ENCODE results near the gene SLC18B1.
"Not testable (repeated sequence)": the region's sequence is repeated elsewhere in the genome, so short reads cannot be mapped to it uniquely, and the experiment has no call there.

The SLC18B1 gene

DNA sequence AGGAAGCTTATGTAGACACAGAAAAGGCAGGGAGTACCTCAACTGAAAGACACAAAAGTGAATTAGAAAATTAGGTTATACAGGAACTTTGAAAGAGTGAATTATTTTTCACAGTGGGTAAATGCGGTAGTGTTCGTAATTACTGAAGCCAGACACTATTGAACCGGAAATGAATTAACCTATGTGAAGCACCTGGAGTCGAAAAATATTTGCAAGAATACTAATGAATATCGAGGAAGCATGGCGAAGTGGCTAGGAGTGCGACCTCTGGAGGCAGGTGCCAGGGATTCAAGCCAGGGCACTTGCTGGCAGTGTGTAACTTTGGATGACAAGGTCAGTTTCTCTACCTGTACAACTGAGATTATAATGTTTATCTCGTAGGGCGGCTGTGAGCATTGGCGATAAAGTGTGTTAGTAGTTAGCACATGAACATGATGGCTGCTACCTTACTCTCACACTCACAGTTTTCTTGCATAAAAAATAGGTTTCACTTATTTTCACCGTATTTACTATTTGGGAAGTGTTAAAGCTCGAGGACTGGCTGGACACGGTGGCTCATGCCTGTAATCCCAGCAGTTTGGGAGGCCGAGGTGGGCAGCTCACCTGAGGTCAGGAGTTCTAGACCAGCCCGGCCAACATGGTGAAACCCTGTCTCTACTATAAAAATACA, 567 bp upstream of the SLC18B1 start:
- peak; percentile 88 for DNase-seq (ENCODE audit: low spot score)

DNA sequence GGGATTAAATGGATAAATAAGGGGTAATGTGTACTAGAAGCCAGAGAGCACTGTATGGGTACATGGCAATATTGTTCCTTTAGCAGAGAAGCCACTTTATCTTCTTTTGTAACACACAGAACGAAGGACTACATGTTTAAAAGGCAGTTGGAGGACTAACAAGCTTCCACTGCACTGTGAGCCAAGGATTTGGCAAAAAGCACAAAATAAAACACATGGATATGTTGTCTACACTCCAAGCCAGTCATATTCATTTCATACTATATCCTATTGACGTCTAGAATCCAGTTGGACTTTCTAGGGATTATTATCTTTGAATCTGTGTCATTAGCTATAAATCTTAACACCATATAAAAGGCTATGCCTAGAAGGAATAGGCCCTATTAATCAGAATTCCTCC, 3.0 kb downstream of the SLC18B1 start:
- DNase-seq (ENCODE audit: low spot score) = no peak

DNA sequence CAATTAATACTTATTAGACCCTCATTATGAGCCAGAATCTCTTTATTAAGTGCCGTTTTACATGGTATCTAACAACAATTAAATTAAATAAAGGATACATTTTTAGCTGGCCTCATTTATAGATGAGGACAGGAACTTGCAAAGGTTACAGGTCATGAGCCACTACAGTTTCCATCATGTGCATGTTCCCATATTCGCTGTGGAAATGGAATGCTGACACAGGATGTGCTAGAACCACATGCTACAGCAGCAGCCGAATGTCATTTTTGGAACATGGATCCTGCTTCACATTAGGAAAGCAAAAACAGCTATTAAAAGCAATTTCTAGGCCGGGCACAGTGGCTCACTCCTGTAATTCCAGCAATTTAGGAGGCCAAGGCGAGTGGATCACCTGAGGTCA, 5.9 kb downstream of the SLC18B1 start:
- DNase-seq (ENCODE audit: low spot score) = no peak

DNA sequence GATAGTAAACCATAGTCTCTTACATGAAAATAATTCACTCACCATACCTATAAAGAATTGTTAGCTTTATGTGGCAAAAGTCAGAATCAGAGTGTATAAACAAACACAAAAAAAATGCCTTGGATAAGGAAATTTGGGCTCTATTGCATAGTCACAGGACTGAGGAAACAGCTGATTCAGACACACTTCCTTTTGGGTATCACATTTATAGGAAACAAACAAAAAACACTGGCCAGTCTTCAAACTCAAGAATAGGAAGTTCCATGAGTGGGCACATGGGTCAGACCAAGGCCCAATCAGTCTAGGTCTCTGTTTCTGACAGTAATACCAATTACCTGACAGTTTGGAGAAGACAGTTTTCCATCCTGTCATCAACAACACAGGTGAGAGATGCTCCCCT, 8.0 kb downstream of the SLC18B1 start:
- DNase-seq (ENCODE audit: low spot score) = no peak

DNA sequence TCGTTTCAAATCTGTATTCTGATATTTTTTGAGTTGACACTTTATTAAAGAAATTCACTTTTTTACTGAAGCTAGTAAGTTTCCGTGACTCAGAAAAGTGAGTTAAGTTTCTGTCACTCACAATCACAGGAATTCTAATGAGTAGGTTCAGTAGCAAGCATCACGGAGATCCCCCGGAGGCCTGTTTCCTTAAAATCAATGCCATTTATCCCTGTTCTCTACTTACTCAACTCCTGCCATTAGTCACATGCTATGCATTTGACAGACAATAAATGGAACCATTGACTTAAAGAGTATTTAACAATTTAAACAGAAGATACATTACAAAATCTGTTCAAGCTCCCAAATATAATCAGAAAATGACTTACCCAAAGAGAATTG, 9.1 kb downstream of the SLC18B1 start:
- no peak for DNase-seq (ENCODE audit: low spot score)

DNA sequence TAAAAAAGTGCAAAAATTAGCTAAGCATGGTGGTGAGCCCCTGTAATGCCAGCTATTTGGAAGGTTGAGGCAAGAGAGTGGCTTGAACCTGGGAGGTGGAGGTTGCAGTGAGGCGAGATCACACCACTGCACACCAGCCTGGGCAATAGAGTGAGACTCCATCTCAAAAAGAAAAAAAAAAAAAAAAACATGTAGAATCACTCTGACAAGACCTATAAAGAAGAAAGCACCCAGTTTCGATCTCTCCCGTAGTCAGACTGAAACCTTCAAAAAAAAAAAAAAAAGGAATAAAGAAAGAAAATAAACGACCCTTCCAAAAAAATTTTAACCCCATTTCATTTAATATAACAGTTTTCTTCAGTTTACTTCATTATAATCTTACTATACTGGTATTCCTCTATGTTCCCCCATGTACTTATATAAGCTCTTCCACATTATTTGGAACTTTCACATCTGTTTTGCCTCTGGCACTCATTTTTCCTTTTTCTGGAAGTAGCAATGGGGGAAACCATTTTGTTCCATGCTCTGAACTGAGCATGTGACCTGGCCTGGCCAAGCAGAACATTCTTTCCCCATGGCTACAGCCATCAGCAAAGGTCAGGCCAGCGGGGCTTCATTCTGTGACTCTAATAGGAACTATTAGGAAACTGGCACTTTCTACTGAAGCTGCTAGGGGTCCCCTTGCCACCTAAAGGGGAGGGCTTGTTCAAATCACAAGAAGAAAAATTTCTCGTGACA, 9.6 kb downstream of the SLC18B1 start:
- DNase-seq (ENCODE audit: low spot score) = no peak

DNA sequence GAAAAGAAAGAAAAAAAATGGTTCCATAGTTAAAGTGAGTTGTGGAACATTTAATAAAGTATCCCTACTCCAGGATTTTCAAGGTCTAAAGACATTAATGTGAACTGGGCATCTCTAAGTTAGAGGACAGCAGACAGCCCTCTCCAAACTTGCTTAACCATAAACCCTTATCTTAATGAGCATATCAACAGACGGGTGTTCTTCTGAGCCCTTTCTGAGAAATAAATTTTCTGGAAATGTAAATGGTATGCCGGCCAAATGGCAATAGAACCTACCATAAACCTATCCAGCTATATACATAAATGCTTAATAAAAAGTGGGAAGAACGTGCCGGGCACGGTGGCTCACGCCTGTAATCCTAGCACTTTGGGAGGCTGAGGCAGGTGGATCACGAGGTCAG, 12.5 kb downstream of the SLC18B1 start:
- no peak for DNase-seq (ENCODE audit: low spot score)

DNA sequence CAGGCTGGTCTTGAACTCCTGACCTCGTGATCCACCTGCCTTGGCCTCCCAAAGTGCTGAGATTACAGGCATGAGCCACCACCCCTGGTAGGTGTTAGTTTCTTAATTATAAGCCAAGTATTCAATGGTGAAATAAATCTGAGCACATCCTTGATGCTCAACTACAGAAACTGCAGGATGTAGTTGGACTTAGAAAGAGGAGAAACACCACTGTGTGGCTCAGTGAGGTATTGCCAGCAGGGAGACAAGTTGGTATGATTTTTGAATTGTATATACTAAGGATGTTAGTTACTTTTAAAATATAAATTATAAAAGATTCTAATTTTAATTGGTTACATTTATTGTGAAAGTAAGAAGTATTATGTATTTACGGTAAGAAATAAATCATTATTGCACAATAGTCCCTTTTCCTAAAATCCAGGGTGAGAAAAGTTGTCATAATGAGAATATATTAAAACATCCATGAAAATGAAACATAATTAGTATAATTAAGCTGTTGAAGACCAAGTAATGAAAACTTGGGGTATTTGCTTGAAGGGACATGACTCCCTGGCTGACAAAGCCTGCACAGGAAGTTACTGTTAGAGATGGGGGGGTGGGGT, 17.6 kb downstream of the SLC18B1 start:
- peak; percentile 46 for DNase-seq (ENCODE audit: low spot score)

DNA sequence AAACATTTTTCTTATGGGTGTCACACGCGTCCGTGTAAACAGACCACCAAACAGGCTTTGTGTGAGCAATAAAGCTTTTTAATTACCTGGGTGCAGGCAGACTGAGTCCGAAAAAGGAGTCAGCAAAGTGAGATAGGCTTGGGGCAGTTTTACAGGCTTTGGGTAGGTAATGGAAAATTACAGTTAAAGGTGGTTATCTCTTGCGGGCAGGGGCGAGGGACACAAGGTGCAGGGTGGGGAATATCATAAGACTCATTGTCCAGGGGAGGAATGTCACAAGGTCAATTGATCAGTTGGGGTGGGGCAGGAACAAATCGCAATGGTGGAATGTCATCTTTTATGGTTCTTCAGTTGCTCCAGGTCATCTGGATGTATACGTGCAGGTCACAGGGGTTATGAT, 20.6 kb downstream of the SLC18B1 start:
- DNase-seq (ENCODE audit: low spot score) = not testable (repeated sequence)

DNA sequence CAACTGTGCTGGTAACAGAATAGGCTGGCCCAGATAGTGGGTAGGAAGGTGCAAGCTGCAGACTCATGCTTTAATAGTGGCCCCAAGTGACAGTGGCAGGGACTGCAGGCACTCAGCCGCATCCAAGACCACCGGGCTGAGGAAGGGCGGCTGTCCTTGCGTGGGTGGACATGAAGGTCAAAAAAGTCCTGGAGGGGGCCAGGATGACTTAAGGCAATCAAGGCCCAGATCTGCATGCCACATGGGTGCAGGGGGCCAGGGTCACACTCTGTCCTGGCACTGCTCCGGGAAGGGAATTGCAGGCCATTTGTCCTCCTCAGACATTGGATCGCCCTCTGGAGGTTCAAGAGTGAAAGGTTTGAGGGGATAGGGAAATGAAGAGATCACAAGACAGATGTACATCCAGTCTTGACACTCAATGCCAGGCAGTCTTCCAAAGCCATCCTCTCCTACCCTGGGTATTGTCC, 30.4 kb downstream of the SLC18B1 start:
- peak; percentile 37 for DNase-seq (ENCODE audit: low spot score)

DNA sequence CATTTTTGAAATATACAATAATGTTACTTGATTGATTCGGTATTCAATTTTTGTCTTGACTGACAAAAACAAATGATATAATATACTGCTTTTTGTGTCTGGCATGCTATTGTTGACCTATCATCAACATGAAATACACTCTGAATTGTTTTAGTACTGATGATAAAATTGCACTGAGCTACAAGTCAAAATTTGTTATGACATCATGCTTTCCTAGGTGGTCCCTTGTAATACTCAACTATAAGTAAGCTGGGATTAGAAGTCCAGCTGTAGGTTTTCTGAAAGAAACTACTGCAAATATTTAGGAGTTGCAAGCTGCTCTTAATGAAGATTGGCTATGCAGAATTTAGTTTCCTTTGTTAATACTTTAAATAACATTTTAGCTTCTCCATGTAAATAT, 32.9 kb downstream of the SLC18B1 start:
- DNase-seq (ENCODE audit: low spot score) = no peak

DNA sequence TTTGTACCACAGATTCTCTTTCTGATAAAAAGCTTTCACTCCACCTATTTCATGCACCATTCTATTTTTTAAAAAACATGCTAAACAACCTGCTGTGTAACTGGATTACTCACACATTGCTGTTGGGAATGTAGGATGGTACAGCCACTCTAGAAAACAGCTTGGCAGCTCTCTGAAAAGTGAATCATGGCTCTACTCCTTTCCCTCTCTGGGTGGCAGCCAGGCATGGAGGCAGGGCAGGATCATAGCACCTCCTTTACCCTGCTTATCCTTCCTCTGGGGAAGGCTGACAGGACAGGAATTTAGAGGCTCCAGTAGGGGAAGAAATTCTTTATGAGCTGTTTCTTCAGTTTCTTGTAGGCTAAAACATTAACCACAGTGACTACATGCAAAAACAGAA, 34.1 kb downstream of the SLC18B1 start:
- no peak for DNase-seq (ENCODE audit: low spot score)

DNA sequence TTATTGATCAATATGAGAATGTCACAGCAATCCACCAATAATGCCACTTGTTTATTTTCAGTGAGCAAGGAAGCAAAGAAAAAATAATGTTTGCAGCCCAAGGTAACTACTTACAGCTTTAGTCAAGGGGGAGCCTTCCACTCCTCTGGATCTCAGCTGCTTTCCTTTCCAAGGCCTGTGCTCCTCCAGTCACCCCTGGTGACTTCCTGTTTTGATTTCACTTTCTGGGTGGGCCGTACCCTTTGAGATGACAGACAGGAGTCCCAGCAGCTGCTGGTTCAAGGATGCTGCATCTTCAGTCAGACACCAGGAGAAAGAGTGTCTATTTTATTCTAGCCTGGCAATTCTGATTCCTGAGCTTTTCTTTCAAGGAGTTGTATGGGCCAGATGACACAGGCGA, 35.2 kb downstream of the SLC18B1 start:
- peak; percentile 87 for DNase-seq (ENCODE audit: low spot score)

DNA sequence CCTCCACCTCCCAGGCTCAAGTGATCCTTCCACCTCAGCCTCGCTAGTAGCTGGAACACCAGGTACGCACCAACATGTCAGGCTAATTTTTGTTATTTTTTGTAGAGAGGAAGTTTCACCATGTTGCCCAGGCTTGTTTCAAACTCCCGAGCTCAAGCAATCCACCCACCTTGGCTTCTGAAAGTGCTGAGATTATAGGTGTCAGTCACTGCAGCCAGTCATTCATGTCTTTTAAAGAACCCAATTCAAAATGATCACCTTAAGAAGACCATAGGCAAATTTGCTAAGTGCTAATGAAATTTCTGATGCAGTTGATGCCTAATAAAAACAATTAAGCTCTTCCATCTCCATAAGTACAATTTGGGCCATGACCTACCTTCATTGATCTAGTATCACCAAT, 38.2 kb downstream of the SLC18B1 start:
- no peak for DNase-seq (ENCODE audit: low spot score)

DNA sequence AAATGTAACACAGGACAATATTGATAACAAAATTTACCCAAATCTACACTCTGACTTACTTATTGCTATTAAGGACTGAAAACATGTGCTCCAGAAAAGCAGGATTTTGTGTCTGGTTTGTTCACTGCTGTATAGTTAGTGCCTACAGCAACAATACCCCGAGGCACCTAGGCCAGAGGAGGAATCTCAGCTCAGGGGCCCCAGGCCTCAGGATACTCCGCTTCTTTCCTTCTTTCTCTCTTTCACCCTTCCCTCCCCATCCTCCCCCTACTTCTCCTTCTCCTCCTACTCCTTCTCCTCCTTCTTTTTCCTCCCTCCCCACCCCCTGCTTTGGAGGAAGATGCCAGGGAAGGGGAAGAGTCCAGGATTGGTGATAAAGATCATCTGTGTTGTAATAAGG, 39.7 kb downstream of the SLC18B1 start:
- no peak for DNase-seq (ENCODE audit: low spot score)

DNA sequence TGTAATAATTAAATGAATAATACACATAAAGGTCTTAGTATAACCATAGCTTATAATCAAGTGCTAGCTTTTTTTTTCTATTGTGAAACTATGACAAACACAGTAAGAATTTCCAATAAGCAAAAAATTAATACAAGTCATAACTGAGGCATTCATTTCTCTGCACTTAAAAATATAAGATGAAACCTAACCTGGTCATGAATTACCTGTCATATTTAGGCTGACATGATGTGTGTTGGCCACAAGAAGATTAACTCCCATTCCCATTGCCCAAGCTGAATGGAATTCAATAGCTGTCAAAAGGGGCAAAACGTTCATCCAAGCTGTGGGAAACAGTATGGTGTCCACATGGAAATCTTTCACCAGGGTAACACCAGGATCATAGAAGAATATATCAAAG, 46.2 kb downstream of the SLC18B1 start:
- no peak for DNase-seq (ENCODE audit: low spot score)

DNA sequence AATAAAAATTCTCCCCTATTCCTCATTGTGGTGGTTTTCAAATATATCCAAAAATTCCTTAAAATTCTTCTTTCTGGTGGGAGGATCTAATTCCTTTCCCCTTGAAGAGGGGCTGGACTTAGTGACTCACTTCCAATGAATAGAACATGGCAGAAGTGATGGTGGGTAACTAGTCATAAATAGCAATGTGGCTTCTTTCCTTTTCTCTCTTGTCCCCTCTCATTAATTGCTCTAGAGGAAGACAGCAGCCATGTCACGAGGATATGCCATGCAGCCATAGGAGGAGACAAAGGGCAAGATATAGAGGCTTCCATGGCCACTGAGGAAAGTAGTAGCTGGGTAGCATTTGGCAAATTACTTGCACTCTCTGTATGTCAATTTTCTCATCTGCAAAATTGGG, 46.6 kb downstream of the SLC18B1 start:
- DNase-seq (ENCODE audit: low spot score) = no peak

DNA sequence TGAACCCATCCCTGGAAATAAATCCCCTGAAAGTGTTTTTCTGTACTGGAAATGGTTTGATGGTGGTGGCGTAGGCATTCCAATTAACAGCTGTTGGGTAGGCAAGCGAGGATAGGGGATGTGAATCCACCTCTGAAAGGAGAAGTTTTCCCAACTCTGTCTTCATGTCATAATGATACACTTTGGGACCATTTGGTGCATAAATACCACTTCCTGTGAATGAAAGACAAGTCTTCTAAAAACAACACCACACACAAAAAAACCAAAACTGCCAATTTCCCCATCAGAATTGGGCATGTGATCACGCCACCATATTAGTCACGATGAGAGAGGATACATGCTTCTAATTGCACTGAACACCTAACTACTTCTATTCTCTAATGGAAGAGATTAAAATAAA, 47.1 kb downstream of the SLC18B1 start:
- no peak for DNase-seq (ENCODE audit: low spot score)

DNA sequence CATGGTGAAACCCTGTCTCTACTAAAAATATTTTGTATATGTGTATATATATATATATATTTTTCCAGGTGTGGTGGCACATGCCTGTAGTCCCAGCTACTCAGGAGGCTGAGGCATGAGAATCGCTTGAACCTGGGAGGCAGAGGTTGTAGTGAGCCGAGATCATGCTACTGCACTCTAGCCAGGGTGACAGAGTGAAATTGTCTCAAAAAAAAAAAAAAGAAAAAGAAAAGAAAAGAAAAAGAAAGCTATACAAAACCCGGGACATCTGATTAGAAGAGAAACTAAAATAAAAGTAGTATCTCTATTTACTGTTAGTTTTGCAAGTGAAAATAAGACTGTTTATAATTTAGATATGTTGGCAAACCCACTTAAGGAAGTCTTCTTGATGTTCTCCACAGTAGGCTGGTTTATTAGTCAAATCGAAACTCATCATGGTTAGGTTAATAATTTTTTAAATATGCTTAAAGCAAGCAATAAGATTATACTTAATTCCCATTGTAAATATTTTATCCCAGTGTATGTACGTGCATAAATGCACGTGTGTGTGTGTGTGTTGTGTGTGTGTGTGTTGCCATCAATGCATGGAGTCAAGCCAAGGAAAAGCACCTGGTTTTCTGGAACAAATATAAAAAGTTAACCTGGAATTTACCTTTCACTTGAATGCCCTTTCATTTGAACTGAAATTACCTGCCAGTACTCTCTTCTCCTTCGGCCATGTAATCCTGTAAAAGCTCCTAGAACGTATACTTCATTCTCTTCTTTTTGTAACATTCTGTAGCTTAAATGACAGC, 47.8 kb downstream of the SLC18B1 start:
- peak; percentile 30 for DNase-seq (ENCODE audit: low spot score)

DNA sequence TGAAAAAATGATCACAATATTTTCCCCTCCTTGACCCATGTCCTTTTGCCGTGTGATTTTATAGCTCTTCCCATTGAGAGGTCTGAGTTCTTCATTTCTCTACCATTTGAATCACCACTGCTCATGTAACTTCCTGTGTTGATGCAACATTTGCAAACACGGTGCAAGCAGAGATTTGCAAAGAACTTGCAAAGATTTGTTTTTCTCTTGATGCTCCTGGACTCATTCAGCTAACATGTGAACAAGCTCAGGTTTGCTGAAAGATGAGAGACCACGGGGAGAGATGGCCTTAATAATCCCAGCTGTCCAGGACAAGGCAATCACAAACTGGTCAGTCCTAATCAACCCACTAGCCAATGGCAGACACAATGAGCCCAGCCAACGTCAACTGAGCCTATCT, 49.3 kb downstream of the SLC18B1 start:
- DNase-seq (ENCODE audit: low spot score) = no peak

DNA sequence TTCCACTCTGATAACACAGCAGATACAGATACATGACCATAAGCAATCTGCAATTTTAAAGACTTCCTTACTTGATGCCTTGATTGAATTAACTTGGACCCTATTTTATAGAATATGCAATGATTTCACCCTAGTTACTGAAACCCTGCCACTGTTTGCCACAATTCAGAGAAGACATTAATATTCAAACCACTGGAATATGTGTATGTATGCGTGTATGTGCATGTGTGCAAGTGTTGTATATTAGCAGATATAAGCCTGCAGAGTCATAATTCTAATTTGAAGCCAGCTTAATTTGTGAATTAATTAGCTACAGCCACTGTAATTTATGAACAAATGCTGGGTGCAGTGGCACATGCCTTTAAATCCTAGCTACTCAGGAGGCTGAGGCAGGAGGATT, 50.0 kb downstream of the SLC18B1 start:
- DNase-seq (ENCODE audit: low spot score) = no peak

DNA sequence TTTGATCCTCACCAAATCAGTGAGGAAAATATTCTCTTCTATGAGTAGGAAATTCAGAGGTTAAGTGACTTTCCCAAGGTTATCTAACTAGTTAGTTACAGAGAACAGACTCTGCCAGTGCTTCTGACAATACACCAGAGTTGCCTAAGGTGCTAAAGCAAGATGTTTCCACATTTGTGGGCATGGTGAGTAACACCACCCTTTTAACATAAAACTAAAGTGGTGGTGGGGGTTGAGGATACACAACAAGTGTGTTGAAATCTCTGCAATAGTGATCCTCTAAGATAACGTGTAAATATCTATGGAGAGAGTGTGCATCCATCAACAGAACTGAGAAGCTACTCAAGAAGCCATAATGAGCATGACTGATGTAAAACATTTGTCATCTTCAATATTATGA, 52.4 kb downstream of the SLC18B1 start:
- DNase-seq (ENCODE audit: low spot score) = no peak

DNA sequence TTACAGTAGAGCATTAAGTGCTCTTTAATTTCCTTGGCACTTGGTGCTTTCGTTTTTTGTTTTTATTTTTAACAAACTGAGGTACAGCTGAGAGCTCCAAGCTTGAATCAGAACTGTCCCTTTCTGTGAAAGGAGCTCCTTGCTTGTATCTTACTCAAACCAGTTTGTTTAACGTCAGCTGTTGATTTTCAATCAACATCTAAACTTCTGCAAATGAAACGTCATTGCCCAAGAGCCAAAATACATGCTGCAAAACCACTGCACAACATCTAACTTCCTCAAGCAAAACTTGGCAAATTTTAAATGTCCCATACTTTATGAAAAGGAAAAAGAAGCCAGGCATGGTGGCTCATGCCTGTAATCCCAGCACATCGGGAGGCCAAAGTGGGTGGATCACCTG, 55.9 kb downstream of the SLC18B1 start:
- no peak for DNase-seq (ENCODE audit: low spot score)
